Measurements from ENCODE around the gene CFAP300. TPM values are rescaled to one million over a fixed set of nuclear protein-coding genes. Genes with fewer than 3 reads are reported as not detected.

CFAP300 gene
- 1.4 and 4.1 TPM in 2 replicates for total RNA-seq (2014; rRNA removed; shearing (Covaris generic))

DNA sequence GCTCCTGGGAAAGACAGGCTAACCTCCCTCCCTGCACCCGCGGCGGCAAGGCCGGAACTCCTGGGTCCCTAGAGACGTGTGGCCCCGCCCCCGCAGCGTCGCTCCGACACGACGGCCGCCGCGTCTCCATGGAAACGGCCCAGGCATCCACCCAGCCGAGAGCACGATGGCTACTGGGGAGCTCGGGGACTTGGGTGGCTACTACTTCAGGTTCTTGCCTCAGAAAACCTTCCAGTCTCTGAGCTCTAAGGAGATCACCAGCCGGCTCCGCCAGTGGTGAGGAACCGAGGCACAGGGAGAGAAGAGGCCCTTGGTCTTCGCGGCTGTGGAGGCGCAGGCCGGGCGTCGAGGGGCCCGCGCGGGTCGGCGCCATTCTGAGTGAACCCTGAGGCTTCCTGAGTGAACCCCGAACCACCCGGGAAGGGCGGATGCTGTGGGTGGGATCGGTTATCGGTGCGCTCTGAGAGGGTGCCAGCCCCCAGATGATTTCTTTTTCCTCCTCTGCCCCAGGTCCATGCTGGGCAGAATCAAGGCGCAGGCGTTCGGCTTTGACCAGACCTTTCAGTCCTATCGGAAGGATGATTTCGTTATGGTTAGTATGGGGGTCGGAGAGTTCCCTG, at the start of gene CFAP300:
CFAP300 (plus strand) TSS at position 133 of the 620 bp plus-strand sequence; CDS start at position 167, 34 bp downstream.

GRCh38 chr11:102109896-102110760, 62.9 kb downstream of the CFAP300 start, which contains the start of gene YAP1:
Gene YAP1 (plus strand): TSS chr11:102110447. CDS start chr11:102110849, 402 bp downstream.

Small RNAs within 50 kb of the gene (small RNA-seq; reads per million reads assigned to genes)
- gene RNA5SP535 = not detected

Other genes starting within 250 kb of the CFAP300 start
- gene CEP126, start 132.4 kb upstream of the CFAP300 start, total RNA-seq (2014; rRNA removed; shearing (Covaris generic)) = 0.90 and 1.4 TPM in 2 replicates
- gene ANGPTL5, start 130.9 kb upstream of the CFAP300 start, total RNA-seq (2014; rRNA removed; shearing (Covaris generic)) = not detected in 2 replicates
- gene YAP1, start 63.0 kb downstream of the CFAP300 start, total RNA-seq (2014; rRNA removed; shearing (Covaris generic)) = 78.1 and 87.2 TPM in 2 replicates